Endothelial cell of hepatic sinusoid (primary cell): Measurements from ENCODE around the gene SLIRP.
"Not testable (repeated sequence)": the region's sequence is repeated elsewhere in the genome, so short reads cannot be mapped to it uniquely, and the experiment has no call there.

Source experiments
- in situ Hi-C: cut with HindIII; loops from 2 replicates; pipeline ENCODE4 v1.10.0; 2017; ENCODE audit warnings: low sequenced_read_pairs

The SLIRP gene

DNA sequence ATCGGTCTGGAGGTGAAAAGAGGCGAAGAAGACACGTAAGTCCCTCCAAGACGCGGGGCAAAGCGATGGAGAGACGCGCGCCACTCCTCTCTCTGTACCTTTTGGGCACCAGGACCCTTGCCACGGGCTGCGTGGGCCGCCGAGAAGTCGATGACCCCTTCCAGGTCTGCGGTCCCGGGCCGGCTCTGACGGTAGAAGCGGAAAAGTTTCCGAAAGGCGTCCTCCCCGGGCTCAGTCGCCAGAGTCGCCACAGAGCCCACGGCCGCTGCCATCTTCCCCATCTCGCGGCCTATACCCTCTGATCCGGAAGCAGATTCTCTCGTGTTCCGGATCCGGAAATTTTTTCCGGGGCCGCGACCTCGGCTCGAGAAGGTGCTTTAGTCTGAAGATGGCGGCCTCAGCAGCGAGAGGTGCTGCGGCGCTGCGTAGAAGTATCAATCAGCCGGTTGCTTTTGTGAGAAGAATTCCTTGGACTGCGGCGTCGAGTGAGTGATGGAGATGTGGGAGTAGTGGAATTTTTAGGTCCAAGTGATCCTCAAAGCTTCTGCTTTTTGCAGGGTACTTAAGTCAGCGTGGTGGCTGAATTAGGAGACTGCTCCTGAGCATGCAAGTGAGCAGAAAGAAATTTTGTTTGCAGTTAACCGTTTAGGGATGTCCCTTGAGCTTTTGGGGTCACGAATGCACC is at the start of gene SLIRP, which contains the start of gene ALKBH1:
SLIRP (plus strand) TSS at position 380 of the 685 bp plus-strand sequence; CDS start at position 389, 9 bp downstream.
ALKBH1 (minus strand) TSS at position 300 of the 685 bp plus-strand sequence; CDS start at position 281, 19 bp downstream.
- in situ Hi-C loops, result no loop called here

DNA sequence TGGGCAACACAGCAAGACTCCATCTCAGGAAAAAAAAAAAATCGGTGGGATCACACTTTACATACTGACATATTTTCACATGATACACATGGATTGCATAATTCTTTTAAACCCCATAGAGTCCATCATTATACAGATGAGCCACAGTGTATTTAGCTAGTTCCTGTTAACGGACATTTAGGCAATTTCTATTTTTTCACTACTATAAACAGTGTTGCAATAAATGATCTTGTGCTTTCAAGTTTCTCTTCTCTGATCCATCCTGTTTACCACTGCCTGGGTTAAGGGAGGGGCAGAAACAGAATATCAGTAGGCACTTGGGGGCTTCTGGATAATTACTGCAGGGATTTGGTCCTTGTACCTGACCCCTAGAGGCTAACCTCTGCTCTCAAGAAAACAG is 48.1 kb upstream of the SLIRP start:
- in situ Hi-C loops, result loop anchor here (5.0 kb wide), 1 partner anchor 37 kb away; no protein-coding TSS in a partner anchor

DNA sequence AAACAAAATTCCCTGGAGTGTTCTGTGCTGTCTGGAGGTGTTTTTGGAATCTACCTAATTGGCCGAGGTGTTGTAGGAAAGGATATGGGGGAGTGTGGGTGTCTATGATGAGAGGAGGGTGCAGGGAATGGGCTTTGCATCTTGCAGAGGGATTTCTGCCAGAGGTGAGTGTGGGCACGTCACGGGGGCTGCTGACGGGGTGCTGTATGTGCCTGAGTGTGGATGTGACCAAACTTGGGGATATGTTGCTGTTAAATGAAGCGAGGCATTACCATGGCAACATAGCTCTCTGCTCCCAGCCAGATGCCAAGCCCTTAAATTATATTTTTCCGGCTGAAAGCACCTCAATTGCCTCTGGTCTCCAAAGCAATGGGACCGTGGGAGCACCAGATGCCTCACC is 47.1 kb upstream of the SLIRP start:
- in situ Hi-C loops, result no loop called here

DNA sequence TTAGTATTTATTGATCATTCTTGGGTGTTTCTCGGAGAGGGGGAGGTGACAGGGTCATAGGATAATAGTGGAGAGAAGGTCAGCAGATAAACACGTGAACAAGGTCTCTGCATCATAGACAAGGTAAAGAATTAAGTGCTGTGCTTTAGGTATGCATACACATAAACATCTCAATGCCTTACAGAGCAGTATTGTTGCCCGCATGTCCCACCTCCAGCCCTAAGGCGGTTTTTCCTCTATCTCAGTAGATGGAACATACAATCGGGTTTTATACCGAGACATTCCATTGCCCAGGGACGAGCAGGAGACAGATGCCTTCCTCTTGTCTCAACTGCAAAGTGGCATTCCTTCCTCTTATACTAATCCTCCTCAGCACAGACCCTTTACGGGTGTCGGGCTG is 46.3 kb upstream of the SLIRP start:
- in situ Hi-C loops, result not testable (repeated sequence)

DNA sequence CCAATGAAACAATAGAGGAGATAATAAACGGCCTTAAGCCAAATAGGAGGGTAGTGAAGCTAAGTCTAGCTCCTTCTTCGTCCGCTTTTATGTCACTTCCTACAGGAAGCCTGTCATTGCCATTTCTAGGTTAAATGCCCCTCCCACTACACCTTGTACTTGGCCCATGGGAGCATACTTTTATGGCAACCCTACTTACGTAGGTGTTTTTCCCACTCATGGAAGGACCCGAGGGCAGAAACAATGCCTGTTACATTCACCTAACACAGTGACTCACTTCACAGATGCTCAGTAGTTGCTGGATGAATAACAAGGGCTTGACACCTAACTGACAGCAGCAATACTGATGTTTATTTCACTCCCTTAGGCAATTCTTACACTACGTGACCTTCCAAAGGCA is 44.6 kb upstream of the SLIRP start:
- in situ Hi-C loops, result no loop called here

DNA sequence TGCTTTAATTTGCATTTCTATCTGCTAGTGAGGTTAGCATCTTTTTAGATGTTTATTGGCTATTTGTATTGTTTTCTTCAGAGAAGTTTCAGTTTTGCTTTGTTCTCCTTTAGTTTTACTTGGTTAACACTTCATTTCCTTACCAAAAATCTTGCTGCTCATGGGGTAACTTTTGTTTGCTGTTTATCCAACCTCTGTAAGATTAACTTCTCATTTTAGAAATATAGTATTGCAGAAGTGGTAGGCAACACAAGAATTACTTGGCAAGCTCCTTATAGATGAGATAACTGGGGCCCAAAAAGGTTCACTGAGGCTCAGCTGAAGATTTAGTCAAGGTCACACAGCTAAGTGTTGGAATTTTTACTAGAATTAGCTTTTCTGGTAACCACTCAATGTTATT is 40.6 kb upstream of the SLIRP start:
- in situ Hi-C loops, result no loop called here

DNA sequence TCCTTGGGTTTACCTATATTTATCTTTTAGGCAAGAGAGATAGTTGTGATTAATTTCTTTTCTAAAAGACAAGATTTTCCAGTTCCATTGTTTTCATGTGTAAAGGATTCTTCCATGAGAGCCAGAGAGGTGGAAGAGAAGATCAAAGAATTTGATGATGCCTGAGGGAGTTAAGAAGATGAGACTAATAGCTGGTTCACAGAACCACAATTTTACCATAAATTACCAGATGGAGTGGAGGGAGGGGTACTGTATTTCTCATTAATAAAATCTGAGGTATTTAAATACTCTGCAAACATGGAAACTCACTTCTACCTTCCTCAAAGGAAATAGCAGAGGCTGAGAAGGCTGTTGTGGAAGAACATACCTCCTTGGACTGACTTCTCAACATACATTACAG is 34.7 kb upstream of the SLIRP start:
- in situ Hi-C loops, result no loop called here

DNA sequence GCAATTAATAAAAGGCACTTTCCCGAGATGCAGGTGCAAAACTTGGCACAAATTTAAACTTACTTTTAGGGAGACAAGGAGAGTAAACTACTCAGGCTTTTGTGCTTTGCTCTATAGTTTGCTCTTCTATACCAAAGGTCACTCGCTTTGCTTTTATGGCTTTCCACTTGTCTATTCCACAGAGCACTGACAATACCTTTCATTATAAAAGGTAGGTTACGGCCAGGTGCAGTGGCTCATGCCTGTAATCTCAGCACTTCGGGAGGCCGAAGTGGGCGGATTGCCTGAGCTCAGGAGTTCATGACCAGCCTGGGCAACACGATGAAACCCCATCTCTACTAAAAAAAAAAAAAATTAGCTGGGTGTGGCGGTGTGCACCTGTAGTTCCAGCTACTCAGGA is 33.0 kb upstream of the SLIRP start:
- in situ Hi-C loops, result no loop called here

DNA sequence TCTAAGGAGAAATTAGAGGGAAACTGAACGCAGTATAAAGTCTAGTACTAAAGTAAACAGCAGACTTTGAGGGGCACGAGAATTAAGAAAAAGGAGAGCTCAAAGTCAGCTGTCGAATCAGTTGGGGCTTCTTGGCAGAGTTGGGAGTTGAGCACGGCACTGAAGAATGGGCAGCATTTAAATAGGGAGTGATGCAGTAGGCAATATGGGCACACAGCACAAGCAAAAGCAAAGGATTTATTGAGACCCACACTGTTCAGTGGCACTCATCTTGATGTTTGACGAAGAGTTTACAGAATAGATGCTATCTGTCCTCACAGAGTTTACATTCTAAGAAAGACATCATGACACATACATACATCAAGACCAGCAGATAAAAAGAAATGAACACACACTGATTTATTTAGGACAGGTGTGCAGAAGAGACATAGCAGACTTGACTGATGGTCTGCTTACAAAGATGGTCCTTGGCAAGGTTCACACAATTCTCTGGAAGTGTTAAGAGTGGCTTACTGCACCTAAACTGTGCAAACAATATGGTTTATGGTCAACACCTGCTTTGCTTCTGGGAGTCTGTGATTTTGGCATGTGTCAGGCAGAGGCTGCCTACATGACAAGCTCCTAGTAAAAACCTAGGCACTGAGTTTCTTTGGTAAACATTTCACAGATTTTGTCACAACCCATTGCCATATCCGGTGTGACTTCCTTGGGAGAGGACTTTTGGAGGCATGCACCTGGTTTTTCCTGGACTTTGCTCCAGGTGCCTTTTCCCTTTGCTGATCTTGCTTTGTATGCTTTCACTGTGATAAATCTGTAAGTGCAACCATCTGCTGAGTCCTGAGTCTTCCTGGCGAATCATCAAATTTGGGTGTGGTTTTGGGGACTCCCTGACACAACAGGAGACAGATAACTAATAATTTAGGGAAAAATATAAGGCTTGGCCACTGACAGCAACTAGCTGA is 26.4 kb upstream of the SLIRP start:
- in situ Hi-C loops, result no loop called here

DNA sequence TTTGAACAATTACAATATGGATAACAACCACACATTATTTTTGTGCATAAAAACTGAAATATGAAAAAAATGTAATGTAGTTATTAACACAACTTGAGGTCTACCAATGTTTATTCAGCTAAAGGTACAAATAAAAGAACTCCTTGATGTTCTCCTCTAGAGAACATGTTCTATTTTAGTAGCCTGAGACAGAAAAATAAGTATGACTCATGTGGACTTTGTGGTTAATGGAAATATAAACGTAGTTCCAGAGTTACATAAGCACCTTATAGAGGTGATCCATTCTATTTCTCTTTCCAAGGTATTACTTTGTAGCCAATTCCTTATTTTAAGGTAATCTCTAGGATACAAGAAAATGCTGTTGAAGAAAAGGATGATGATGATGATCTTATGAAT is 25.7 kb upstream of the SLIRP start:
- in situ Hi-C loops, result no loop called here

DNA sequence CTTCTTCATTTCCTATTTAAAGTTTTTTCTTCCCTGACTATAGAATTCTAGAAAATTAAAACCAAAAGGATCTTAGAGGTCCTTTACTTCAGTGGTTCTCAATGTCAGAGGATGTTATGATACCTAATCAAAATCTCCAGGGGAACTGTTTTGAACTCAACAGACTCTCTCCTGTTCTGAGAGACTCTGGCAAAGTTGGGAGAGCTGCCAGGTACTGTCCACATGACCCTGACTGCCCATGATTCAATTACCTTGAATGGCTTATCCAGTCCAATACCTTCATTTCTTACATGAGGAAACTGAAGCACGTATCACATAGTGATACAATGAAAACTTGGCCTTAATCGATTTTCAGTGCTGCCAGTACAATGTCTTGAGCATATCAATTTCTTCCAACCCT is 16.6 kb upstream of the SLIRP start:
- in situ Hi-C loops, result no loop called here

DNA sequence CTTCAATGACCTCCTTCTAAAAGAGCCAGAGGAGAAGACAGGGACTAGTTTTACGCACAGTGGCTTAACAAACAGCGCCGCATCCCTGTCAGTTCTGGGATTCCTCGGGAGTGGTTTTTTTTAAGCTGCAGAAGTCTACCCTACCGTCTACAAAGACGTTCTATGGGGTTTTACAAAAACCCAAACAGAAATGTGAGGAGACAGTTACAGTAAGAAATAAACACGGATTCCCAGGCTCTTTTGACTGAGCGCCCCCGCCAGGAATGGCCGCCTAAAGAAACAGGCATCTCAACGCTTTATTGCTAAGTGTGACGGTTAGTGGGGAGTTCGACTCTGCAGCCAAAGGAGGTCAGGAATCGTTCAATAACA is 564 bp upstream of the SLIRP start:
- in situ Hi-C loops, result no loop called here

DNA sequence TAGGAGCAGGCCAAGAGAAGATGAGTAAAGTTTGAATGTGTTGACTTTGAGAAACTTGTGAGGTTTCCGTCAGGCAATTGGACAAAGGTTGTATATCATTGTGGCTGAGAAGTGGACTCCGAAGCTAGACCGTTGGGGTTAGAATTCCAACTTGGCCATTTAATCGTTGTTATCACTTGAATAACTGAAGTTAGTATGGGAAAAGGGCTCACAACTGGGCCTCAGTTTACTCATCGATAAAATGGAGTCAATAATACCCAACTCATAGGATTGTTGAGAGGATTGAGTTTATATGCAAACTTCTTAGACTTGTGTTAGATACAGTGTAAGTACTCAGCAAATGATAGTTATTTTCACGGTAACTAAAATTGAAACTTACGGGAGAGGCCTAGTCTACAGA is 846 bp downstream of the SLIRP start:
- in situ Hi-C loops, result no loop called here

DNA sequence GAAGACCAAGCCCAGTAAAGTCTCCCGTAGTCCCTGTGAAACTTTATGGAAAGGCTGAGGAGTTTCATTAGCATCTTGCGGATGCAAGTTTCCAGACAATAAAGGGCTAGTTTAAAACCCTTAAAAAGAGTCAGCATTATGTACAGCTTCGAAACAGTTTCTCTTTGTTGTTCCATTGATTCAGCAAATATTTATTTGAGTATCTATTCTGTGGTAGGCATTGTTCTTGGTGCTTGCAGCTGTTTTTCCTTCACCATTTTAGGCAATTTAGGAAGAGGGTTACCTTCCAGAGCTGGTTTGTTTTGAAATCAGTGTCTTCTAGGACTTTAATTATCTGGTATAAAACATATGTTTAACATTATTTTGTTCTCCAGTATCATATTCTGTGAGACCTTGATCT is 1.5 kb downstream of the SLIRP start:
- in situ Hi-C loops, result no loop called here

DNA sequence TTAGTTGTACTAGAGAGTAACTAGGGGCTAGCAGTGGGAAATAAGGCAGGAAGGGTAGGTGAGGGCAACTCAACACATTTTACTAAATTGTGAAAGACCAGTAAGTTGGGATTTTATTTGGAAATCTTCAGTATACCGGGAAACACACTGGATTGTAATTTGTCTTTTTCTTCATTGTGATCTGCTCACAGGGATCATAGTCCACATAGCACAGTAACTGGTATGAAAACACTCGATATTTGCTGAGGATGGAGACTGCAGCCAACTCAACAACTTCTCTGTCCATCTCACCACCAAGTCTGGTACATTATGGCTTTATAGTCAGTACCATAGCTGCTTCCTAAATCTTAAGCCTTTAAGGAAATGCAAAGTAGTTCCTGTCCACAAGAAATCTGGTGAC is 2.5 kb downstream of the SLIRP start:
- in situ Hi-C loops, result no loop called here

DNA sequence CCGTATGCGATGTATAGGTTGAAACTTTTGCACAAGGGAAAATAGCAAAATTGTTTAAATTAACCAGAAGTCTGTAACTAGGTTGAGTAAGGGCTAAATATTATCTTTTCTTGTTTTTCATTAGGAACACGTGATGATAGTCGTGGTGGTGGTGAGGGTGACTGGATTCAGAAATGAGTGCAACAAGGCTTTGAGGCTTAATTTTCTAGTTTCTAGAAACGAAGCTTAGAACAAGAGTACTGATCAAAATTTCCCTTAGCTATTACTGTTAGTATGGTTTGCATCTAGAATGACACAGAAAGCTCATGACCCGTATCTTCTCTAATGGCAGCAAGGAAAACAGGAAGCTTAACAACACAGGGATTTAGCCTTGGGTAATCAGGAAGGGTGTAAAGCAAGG is 7.0 kb downstream of the SLIRP start:
- in situ Hi-C loops, result loop anchor here (5.0 kb wide), 1 partner anchor 102 kb away; no protein-coding TSS in a partner anchor

DNA sequence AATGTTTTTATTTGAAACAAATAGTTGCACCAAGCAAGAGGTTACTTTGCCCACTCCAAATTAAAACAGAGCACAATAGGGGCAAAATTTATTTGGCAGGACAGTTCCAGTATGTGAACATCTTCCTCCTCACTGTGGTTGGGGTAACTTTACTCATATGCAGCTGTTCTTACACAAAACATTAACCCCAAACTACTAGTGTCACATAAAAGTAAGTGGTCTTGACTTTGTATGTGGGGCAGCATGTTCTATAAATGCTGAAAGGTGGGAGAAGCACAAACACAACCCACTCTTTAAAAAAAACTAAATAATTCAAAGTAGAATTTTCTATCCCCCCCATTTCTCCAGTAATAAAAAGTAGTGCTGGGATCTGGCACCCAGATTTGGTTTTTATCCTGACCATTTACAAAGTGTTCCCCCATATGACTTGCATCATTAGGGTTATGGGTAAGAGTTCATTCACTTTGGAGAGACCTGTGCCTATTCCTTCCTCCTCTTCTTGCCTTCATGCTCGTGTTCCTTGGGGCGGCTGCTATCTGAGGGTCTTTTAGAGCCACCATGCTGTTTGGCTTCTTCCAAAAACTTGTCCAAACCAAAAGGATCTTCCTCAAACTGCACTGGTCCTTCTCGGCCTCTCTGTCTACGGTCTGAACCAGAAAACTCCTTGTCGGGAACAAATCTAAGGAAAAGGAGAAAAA is 9.9 kb downstream of the SLIRP start:
- in situ Hi-C loops, result loop anchor here (5.0 kb wide), 1 partner anchor 100 kb away; no protein-coding TSS in a partner anchor

DNA sequence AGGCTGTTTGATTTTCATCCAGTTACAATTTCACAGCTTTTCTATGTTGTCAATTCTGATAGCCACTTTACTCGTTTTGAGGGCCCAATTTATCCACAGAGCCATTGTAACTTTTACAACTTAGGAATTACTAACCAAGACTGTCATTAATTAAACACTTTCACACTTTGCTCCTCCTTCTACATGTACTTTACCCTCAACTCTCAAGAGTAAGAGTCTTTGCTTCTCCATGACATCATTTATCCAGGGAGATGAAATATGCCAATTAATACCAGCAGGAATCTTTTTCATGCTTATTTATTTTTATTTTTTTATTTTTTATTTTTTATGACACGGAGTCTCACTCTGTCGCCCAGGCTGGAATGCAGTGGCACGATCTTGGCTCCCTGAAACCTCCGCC is 13.5 kb downstream of the SLIRP start:
- in situ Hi-C loops, result no loop called here

DNA sequence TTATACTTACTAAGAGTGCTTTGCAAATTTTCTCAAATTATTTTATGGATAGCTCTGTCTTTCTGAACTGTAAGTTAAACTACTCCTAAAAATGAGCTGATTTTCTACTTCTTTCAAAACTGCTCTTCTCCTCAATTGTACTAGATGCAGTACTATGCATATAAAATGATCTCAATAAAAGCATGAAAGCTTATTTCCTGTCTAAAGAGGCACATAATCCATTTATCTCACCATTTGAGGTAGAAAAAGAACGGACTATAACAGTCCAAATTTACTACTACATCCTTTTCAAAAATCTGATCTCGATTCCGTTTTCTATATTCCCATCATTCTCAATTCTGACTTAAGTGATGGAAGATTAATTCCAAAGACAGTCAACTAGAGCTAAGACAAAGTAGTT is 14.4 kb downstream of the SLIRP start:
- in situ Hi-C loops, result no loop called here

DNA sequence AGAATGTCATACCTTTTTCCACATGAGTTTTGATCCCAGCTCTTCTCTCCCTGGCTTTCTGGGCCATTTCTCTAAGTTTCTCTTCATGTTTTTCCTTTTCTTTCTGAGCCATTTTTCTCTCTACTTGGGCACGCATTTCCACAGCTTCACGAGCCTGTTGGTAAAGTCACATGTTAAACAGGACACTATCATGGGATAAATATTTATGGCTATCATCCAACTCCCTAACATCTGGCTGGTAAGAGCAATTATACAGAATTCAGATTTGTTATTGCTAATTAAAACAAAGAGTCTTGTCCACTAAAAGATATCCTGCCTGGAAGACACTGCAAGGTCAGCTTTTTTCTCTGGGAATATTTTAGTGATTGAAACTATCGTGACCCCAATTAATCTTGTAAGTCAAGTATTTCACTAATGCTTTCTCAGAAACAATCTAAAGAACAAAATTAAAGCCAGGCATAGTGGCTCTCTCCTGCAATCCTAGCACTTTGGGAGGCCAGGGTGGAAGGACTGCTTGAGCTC is 23.1 kb downstream of the SLIRP start:
- in situ Hi-C loops, result no loop called here
